ENCODE measurements around the gene BIRC6. TPM values are rescaled to one million over a fixed set of nuclear protein-coding genes. Genes with fewer than 3 reads are reported as not detected.

BIRC6 gene
- total and polyA plus RNA-seq, 2 donors (not counting 1 experiment from before 2014, with no cell fraction given), result 46.7 to 162 TPM

- Histone ChIP-seq H3K27ac (ENCODE audit: insufficient read depth, low read length) (no peak overlapping the region), H3K9ac (ENCODE audit: insufficient read depth, low read length) (no peak overlapping the region)
These were observed 299.2 kb downstream of the BIRC6 start for GRCh38 chr2:32656069-32656468.

DNA sequence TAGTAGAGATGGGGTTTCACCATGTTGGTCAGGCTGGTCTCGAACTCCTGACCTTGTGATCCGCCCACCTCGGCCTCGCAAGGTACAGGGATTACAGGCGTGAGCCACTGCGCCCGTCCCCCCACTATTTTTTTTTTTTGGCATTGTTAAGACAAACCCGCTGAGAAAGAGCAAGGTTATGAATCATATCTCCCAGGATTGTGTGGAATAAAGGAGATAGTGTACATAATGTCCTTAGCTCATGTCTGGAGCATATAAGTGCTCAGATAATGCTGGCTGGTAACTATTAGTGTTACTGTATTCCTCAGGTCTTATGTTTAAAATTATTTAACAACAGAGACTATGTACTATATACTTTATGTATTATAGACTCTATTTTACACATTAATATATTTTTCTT lies 307.0 kb downstream of the BIRC6 start:
- H4K20me1 ChIP-seq (ENCODE audit: control insufficient read depth, extremely low read depth, insufficient read depth, low read length), result no peaks in the 10 kb centered on the region
- H3K79me2 ChIP-seq (ENCODE audit: control insufficient read depth, insufficient read depth, low read length), result no peaks in the 10 kb centered on the region
- no peak for TF ChIP-seq EZH2 (IDR thresholded peaks at IDR 0.05; ENCODE audit: low read length, missing control alignments)
- TF ChIP-seq, protein P1, sequence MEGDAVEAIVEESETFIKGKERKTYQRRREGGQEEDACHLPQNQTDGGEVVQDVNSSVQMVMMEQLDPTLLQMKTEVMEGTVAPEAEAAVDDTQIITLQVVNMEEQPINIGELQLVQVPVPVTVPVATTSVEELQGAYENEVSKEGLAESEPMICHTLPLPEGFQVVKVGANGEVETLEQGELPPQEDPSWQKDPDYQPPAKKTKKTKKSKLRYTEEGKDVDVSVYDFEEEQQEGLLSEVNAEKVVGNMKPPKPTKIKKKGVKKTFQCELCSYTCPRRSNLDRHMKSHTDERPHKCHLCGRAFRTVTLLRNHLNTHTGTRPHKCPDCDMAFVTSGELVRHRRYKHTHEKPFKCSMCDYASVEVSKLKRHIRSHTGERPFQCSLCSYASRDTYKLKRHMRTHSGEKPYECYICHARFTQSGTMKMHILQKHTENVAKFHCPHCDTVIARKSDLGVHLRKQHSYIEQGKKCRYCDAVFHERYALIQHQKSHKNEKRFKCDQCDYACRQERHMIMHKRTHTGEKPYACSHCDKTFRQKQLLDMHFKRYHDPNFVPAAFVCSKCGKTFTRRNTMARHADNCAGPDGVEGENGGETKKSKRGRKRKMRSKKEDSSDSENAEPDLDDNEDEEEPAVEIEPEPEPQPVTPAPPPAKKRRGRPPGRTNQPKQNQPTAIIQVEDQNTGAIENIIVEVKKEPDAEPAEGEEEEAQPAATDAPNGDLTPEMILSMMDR (conservative IDR thresholded peaks at IDR 0.05 in 1 of 2, IDR thresholded peaks at IDR 0.05 in 1 of 2; ENCODE audit: low read depth in 1 of 2, low read length in 2 of 2), result no peak
- H3K4me2 ChIP-seq (ENCODE audit: extremely low read depth, insufficient read depth, low read length), result no peak overlapping the region
- DNase-seq (ENCODE audit: low read depth in 2 of 2), result peak in 1 of 2 donors; percentile 46
- H3K9ac ChIP-seq (ENCODE audit: insufficient read depth, low read length), result no peak overlapping the region
- no peaks in the 10 kb centered on the region for H3K36me3 ChIP-seq (ENCODE audit: control insufficient read depth, insufficient read depth, low read length)
- H3K4me1 ChIP-seq (ENCODE audit: control insufficient read depth, extremely low read depth, insufficient read depth, low read length), result no peaks in the 10 kb centered on the region
- no peak overlapping the region for H3K27ac ChIP-seq (ENCODE audit: insufficient read depth, low read length)
- no peaks in the 10 kb centered on the region for H3K9me3 ChIP-seq (ENCODE audit: control insufficient read depth, insufficient read depth, low read depth, low read length)
- no peak overlapping the region for H3K4me3 ChIP-seq (replicated peaks in 1 of 4; ENCODE audit: control extremely low read depth in 1 of 4, insufficient read depth in 1 of 4, low read depth in 3 of 4, low read length in 4 of 4)
- no peak overlapping the region for H2AFZ ChIP-seq (ENCODE audit: low read length)
- no peaks in the 10 kb centered on the region for H3K27me3 ChIP-seq (ENCODE audit: control insufficient read depth, insufficient read depth, low read length)

More at GRCh38 chr2:32656069-32656468, 299.2 kb downstream of the BIRC6 start:
- DNase-seq (ENCODE audit: low read depth in 2 of 2), result no peak
- H3K27me3 ChIP-seq (ENCODE audit: control insufficient read depth, insufficient read depth, low read length), result no peaks in the 10 kb centered on the region
- H3K36me3 ChIP-seq (ENCODE audit: control insufficient read depth, insufficient read depth, low read length), result no peaks in the 10 kb centered on the region
- no peaks in the 10 kb centered on the region for H3K79me2 ChIP-seq (ENCODE audit: control insufficient read depth, insufficient read depth, low read length)
- H3K4me3 ChIP-seq (replicated peaks in 1 of 4; ENCODE audit: control extremely low read depth in 1 of 4, insufficient read depth in 1 of 4, low read depth in 3 of 4, low read length in 4 of 4), result no peak overlapping the region
- no peak overlapping the region for H3K4me2 ChIP-seq (ENCODE audit: extremely low read depth, insufficient read depth, low read length)
- no peak overlapping the region for H2AFZ ChIP-seq (ENCODE audit: low read length)
- no peaks in the 10 kb centered on the region for H3K4me1 ChIP-seq (ENCODE audit: control insufficient read depth, extremely low read depth, insufficient read depth, low read length)
- TF ChIP-seq EZH2 (IDR thresholded peaks at IDR 0.05; ENCODE audit: low read length, missing control alignments), result no peak
- TF ChIP-seq, protein P1 (conservative IDR thresholded peaks at IDR 0.05 in 1 of 2, IDR thresholded peaks at IDR 0.05 in 1 of 2; ENCODE audit: low read depth in 1 of 2, low read length in 2 of 2), result no peak
- H3K9me3 ChIP-seq (ENCODE audit: control insufficient read depth, insufficient read depth, low read depth, low read length), result no peaks in the 10 kb centered on the region
- no peaks in the 10 kb centered on the region for H4K20me1 ChIP-seq (ENCODE audit: control insufficient read depth, extremely low read depth, insufficient read depth, low read length)

GRCh38 chr2:32666704-32667103 lies 309.9 kb downstream of the BIRC6 start:
- Histone ChIP-seq H3K36me3 (ENCODE audit: control insufficient read depth, insufficient read depth, low read length) (no peaks in the 10 kb centered on the region), H3K4me3 (replicated peaks in 1 of 4; ENCODE audit: control extremely low read depth in 1 of 4, insufficient read depth in 1 of 4, low read depth in 3 of 4, low read length in 4 of 4) (no peak overlapping the region), H2AFZ (ENCODE audit: low read length) (no peak overlapping the region), H3K9ac (ENCODE audit: insufficient read depth, low read length) (no peak overlapping the region), H3K4me2 (ENCODE audit: extremely low read depth, insufficient read depth, low read length) (no peak overlapping the region), H3K27ac (ENCODE audit: insufficient read depth, low read length) (no peak overlapping the region), H3K79me2 (ENCODE audit: control insufficient read depth, insufficient read depth, low read length) (no peaks in the 10 kb centered on the region), H4K20me1 (ENCODE audit: control insufficient read depth, extremely low read depth, insufficient read depth, low read length) (no peaks in the 10 kb centered on the region), H3K9me3 (ENCODE audit: control insufficient read depth, insufficient read depth, low read depth, low read length) (no peaks in the 10 kb centered on the region), H3K4me1 (ENCODE audit: control insufficient read depth, extremely low read depth, insufficient read depth, low read length) (no peaks in the 10 kb centered on the region), H3K27me3 (ENCODE audit: control insufficient read depth, insufficient read depth, low read length) (no peaks in the 10 kb centered on the region)
- TF ChIP-seq EZH2 (IDR thresholded peaks at IDR 0.05; ENCODE audit: low read length, missing control alignments), result no peak
- TF ChIP-seq, protein P1 (conservative IDR thresholded peaks at IDR 0.05 in 1 of 2, IDR thresholded peaks at IDR 0.05 in 1 of 2; ENCODE audit: low read depth in 1 of 2, low read length in 2 of 2), result no peak
- no peak for DNase-seq (ENCODE audit: low read depth in 2 of 2)

All from fibroblast of lung (primary cell).